H1 (cell line): ENCODE data around the gene NCOA1.

Experiments used
- BRCA1 ChIP-seq: IDR thresholded peaks from 2 replicates; pipeline ENCODE4 v1.6.1; 2012; ENCODE audit warnings: low read depth, low read length, improper control_type of control experiment
- CTCF ChIP-seq, 3 experiments: IDR thresholded peaks; 1 replicate in 2 of 3; 2 replicates in 1 of 3; pipeline versions ENCODE4 v1.5.1 to v1.6.1; 2011; ENCODE audit warnings: low read length in 3 of 3, mild to moderate bottlenecking in 3 of 3, inconsistent platforms in 2 of 3, low read depth in 1 of 3, moderate library complexity in 1 of 3; ENCODE audit not compliant: insufficient read depth in 1 of 3; ENCODE audit errors: control extremely low read depth in 1 of 3
- EZH2 ChIP-seq: fragments of 200-600 bp; sonication (generic); IDR thresholded peaks from 2 replicates; pipeline ENCODE4 v1.7.1; 2012; ENCODE audit warnings: low read depth, mild to moderate bottlenecking, moderate library complexity, low read length, inconsistent platforms; ENCODE audit not compliant: severe bottlenecking
- MAX ChIP-seq: IDR thresholded peaks from 2 replicates; pipeline ENCODE4 v1.6.1; 2012; ENCODE audit warnings: inconsistent platforms
- POLR2A ChIP-seq, 2 experiments: IDR thresholded peaks; 1 replicate in 1 of 2; 2 replicates in 1 of 2; pipeline ENCODE4 v1.6.1; 2011; ENCODE audit warnings: low read depth in 2 of 2, low read length in 2 of 2, mild to moderate bottlenecking in 2 of 2; ENCODE audit errors: control extremely low read depth in 1 of 2
- POLR2AphosphoS5 ChIP-seq: IDR thresholded peaks from 2 replicates; pipeline ENCODE4 v1.6.1; 2011; ENCODE audit warnings: low read depth, low read length
- RAD21 ChIP-seq, 2 experiments: IDR thresholded peaks in 1 of 2; conservative IDR thresholded peaks in 1 of 2; 2 replicates each; pipeline ENCODE4 v1.6.1; 2011; ENCODE audit warnings: low read depth in 2 of 2, low read length in 2 of 2, improper control_type of control experiment in 1 of 2, inconsistent platforms in 1 of 2, mild to moderate bottlenecking in 1 of 2, moderate library complexity in 1 of 2
- SRF ChIP-seq: IDR thresholded peaks from 2 replicates; pipeline ENCODE4 v1.6.1; 2011; ENCODE audit warnings: mild to moderate bottlenecking, low read depth, low read length, moderate library complexity
- TAF1 ChIP-seq: IDR thresholded peaks from 2 replicates; pipeline ENCODE4 v1.6.1; 2011; ENCODE audit warnings: mild to moderate bottlenecking, low read depth, low read length
- YY1 ChIP-seq: IDR thresholded peaks from 2 replicates; pipeline ENCODE4 v1.6.1; 2011; ENCODE audit warnings: low read depth, mild to moderate bottlenecking, low read length

- TF ChIP-seq CTCF (IDR thresholded peaks at IDR 0.05; ENCODE audit: control extremely low read depth in 1 of 3, insufficient read depth in 1 of 3, low read depth in 1 of 3, low read length in 3 of 3) (no peak), POLR2AphosphoS5 (no peak), BRCA1 (no peak), SRF (no peak), RAD21 (IDR thresholded peaks at IDR 0.05 in 1 of 2, conservative IDR thresholded peaks at IDR 0.05 in 1 of 2; ENCODE audit: low read depth in 2 of 2, low read length in 2 of 2) (no peak), POLR2A (IDR thresholded peaks at IDR 0.05; ENCODE audit: control extremely low read depth in 1 of 2, low read depth in 2 of 2, low read length in 2 of 2) (no peak), MAX (no peak), TAF1 (no peak), EZH2 (no peak), YY1 (no peak)
Measured at GRCh38 chr2:24676493-24676892, 185.4 kb downstream of the NCOA1 start.
